Activated T-helper 17 cell treated with anti-CD3 and anti-CD28 coated beads, Interleukin-2, amount 50 U/mL, for 72 hours (primary cell): ENCODE data around the gene KRT85. TPM values are rescaled to one million over a fixed set of nuclear protein-coding genes. Genes with fewer than 3 reads are reported as not detected.
"Not testable (repeated sequence)": the region's sequence is repeated elsewhere in the genome, so short reads cannot be mapped to it uniquely, and the experiment has no call there.

ENCODE experiments used
- ATAC-seq: fragments of 150-1000 bp; cut with Tn5 transposase; replicated peaks from 2 replicates; pipeline ENCODE4 v1.10.0; 2021; ENCODE audit warnings: mild to moderate bottlenecking, moderate library complexity
- H3K27ac Mint-ChIP-seq: one replicate; pipeline ENCODE4 v1.8.0; 2022; ENCODE audit warnings: mixed read lengths
- H3K27me3 Mint-ChIP-seq: one replicate; pipeline ENCODE4 v1.8.0; 2022; ENCODE audit warnings: mixed read lengths
- H3K36me3 Mint-ChIP-seq: one replicate; pipeline ENCODE4 v1.8.0; 2022; ENCODE audit warnings: low read depth, mild to moderate bottlenecking, mixed read lengths
- H3K4me1 Mint-ChIP-seq: one replicate; pipeline ENCODE4 v1.8.0; 2022; ENCODE audit warnings: mixed read lengths
- H3K4me3 Mint-ChIP-seq: one replicate; pipeline ENCODE4 v1.8.0; 2022; ENCODE audit warnings: mild to moderate bottlenecking, mixed read lengths
- H3K9me3 Mint-ChIP-seq: one replicate; pipeline ENCODE4 v1.8.0; 2022; ENCODE audit warnings: mixed read lengths
- total RNA-seq, 2 donors: library from RNA; stranded (reverse); gene quantifications; one replicate each; pipeline ENCODE4 v1.2.3, GENCODE V29; 2022

Gene KRT85
- not detected for total RNA-seq

DNA sequence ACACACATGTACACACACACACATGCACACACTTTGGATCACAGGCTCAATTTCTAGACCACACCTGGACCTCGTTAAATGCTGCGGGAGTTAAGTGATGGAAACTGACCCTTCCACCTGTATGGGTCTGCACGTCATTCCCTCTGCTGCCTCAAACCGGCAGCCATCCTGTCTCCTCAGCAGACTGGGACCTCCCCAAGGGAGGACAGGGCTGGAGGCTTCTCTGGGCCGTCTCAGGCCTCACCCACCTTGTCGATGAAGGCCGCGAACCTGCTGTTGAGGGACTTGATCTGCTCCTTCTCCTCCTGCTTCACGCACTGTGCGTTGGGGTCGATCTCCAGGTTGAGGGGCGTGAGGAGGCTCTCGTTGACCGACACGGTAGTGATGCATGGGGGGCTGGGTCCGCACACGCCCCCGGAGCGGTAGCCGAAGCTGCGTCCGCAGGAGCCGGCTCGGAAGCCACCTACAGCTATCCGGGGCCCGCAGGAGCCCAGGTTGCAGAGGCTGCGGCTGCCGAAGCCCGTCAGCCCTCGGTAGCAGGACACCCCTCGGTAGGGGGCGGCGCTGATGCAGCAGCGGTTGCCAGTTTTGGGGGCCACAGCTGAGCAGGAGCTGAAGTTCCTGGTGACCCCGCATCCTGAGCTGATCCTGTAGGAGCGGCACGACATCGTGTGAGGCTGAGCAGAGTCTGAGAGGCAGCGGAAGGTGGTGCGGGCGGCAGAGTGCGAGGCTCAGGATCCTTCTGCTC, at the start of gene KRT85:
Gene KRT85 (minus strand): TSS at position 744 of the 748 bp plus-strand sequence. CDS start 76 bp downstream, at position 668.
- Mint-ChIP-seq H3K4me3 (no peak within 1 kb of the TSS), H3K4me1 (no peaks in the 10 kb centered on the region), H3K9me3 (no peaks in the 10 kb centered on the region), H3K27me3 (peaks cover 19% of the 10 kb centered on the region), H3K36me3 (no peaks in the 10 kb centered on the region), H3K27ac (no peak within 1 kb of the TSS)
- no peak for ATAC-seq

DNA sequence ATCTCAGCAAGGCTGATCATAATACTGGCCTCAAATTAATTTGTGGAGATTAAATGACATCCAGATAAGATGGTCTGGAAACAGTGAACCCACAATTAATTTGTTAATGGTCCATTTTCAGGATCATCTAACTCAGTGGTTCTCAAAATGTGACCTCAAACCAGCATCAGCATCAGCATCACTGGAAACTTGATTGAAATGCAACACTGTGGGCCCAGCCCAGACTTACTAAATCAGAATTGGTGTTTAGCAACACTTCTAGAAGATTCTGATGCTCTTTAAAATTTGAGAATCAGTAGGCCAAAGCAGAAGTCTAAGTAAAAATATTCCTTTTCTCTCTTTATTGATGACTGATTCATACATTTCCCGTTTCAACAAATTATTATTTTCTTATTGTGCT, 49.5 kb upstream of the KRT85 start:
- H3K4me1 Mint-ChIP-seq: no peaks in the 10 kb centered on the region
- no peaks in the 10 kb centered on the region for H3K9me3 Mint-ChIP-seq

GRCh38 chr12:52415870-52416750, 48.8 kb upstream of the KRT85 start:
- Mint-ChIP-seq H3K27me3 (peaks cover 10% of the 10 kb centered on the region), H3K4me3 (no peak overlapping the region), H3K27ac (no peak overlapping the region), H3K4me1 (no peaks in the 10 kb centered on the region), H3K36me3 (no peaks in the 10 kb centered on the region), H3K9me3 (no peaks in the 10 kb centered on the region)
- ATAC-seq: no peak

More for the DNA sequence above, 49.5 kb upstream of the KRT85 start:
- no peak overlapping the region for H3K4me3 Mint-ChIP-seq
- ATAC-seq: no peak
- peaks cover 11% of the 10 kb centered on the region for H3K27me3 Mint-ChIP-seq
- no peak overlapping the region for H3K27ac Mint-ChIP-seq
- H3K36me3 Mint-ChIP-seq: no peaks in the 10 kb centered on the region

DNA sequence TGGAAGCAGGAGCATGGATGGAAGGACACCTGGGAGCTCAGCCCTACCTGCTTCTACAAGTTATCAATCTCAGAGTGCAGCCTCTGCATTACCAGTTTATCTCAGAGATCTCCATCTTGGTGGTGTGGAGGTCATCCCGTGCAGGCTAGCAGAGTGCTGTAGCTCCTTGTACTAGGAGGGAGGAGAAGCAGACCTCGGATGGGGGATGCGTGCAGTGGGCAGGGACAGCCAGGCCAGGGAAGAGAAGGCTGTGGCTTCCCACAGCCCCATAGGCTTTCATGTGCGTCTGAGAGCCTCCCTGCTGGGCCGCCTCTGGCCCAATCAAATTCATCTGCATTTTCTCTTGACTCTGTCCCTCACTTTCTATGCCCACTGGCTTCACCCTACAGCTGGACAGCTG, 47.7 kb upstream of the KRT85 start:
- Mint-ChIP-seq H3K27ac (no peak overlapping the region), H3K27me3 (peaks cover 10% of the 10 kb centered on the region), H3K36me3 (no peaks in the 10 kb centered on the region), H3K4me3 (no peak overlapping the region), H3K4me1 (no peaks in the 10 kb centered on the region), H3K9me3 (no peaks in the 10 kb centered on the region)
- no peak for ATAC-seq

DNA sequence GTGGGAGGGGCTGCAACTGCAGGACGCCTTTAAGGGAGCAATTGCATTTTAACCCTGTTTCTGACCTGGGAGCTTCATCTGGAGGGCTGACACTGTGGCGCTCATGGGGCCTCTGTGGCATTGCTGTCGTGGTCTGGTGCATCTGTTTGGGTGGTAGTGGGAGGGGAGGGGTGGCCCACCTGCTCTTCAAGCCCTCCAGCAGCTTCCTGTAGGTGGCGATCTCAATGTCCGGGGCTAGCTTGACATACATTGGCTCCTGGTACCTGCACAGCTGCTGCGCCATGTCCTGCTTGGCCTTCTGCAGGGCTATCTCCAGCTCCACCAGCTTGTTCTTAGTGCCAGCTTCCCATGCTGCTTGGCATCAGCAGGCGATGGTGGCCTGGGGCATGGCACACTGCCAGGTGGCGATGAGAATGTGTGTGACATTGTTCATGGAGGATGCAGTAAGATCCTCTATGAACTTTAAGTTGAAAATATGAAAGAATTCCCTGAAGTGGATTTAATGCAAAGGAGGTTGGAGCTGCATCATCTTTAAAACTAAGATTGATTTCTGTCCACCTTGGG, 46.6 kb upstream of the KRT85 start:
- no peak for ATAC-seq
- Mint-ChIP-seq H3K4me1 (no peaks in the 10 kb centered on the region), H3K27me3 (peaks cover 10% of the 10 kb centered on the region), H3K9me3 (no peaks in the 10 kb centered on the region), H3K27ac (no peak overlapping the region), H3K4me3 (no peak overlapping the region), H3K36me3 (no peaks in the 10 kb centered on the region)

DNA sequence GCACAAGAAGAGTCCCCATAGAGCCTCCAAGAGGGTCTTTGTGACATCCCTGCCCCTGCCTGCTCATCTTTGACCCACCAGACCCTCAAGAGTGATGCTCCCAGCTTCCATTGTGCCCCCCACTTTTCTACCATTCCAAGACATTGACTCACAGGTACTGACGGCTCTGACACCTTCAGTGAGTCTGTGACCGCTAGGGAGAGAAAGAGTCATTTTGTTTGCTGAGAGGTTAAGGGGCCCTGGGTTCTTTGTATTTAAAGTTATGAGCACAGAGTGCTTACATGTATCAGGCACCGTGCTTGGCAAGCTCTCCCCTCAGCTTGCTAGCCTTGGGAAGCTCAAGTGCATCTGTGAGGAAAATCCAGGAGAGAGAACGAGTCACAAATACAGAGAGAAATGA, 45.9 kb upstream of the KRT85 start:
- H3K36me3 Mint-ChIP-seq: no peaks in the 10 kb centered on the region
- peaks cover 14% of the 10 kb centered on the region for H3K27me3 Mint-ChIP-seq
- H3K4me3 Mint-ChIP-seq: no peak overlapping the region
- no peaks in the 10 kb centered on the region for H3K4me1 Mint-ChIP-seq
- no peak for ATAC-seq
- H3K9me3 Mint-ChIP-seq: no peaks in the 10 kb centered on the region
- no peak overlapping the region for H3K27ac Mint-ChIP-seq

DNA sequence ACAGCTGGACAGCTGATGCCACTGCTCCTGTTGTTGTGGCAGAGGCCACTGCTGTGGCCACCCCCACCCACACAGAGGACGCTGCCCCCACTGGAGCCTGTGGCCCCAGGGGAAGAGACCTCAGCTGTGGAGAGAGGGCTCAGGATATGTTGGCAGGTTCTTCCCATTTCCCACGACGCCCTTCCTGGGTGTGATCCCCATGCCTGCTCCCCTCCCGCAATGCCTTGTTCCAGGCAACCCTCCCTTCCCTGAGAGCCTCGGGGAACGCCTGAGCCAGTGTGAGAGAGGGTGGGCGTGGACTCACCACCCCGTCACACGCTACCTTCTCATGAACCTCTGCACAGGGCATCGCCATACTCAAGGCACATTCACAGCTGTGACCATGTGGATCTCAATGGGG, 44.5 kb upstream of the KRT85 start:
- ATAC-seq: no peak
- no peak overlapping the region for H3K27ac Mint-ChIP-seq
- H3K4me3 Mint-ChIP-seq: no peak overlapping the region
- H3K36me3 Mint-ChIP-seq: no peaks in the 10 kb centered on the region
- peaks cover 16% of the 10 kb centered on the region for H3K27me3 Mint-ChIP-seq
- no peaks in the 10 kb centered on the region for H3K4me1 Mint-ChIP-seq
- no peaks in the 10 kb centered on the region for H3K9me3 Mint-ChIP-seq

DNA sequence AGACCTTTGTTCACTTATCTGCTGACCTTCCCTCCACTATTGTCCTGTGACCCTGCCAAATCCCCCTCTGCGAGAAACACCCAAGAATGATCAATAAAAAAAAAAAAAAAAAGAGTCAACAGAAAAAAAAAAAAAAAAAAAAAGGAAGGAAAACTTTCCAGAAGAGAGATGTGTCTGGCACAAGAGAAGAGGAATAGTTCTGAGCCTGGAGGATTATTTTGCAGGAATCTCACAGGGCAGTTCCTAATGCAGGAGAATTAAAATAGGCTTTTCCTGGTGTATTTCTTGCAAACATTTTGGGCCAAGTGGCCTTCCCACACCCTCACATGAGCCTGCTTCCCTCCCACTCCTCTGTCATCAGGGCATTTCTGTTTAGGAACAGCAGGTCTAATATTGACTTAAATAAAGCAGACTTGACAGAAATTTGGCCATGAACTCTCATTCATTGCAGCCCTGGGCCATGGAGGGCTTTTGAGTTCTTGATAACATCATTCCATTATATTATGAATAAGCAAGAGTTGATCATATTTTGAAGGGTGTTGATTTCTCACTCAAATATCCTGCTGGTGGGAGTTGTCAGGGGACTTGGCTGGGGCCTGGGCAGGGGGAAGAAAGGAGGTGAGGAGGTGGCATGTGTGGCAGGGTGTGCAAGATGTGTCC, 43.4 kb upstream of the KRT85 start:
- peaks cover 16% of the 10 kb centered on the region for H3K27me3 Mint-ChIP-seq
- not testable (repeated sequence) for H3K36me3 Mint-ChIP-seq, H3K4me1 Mint-ChIP-seq, H3K9me3 Mint-ChIP-seq, H3K27ac Mint-ChIP-seq, ATAC-seq, H3K4me3 Mint-ChIP-seq

GRCh38 chr12:52407918-52408317, 40.6 kb upstream of the KRT85 start:
- H3K4me1 Mint-ChIP-seq: no peaks in the 10 kb centered on the region
- peaks cover 13% of the 10 kb centered on the region for H3K27me3 Mint-ChIP-seq
- H3K4me3 Mint-ChIP-seq: no peak overlapping the region
- H3K27ac Mint-ChIP-seq: no peak overlapping the region
- no peak for ATAC-seq
- H3K36me3 Mint-ChIP-seq: no peaks in the 10 kb centered on the region
- no peaks in the 10 kb centered on the region for H3K9me3 Mint-ChIP-seq

GRCh38 chr12:52405922-52406385, 38.7 kb upstream of the KRT85 start, which contains the start of gene KRT82:
Gene KRT82, minus strand, starts transcription at chr12:52406335. Its CDS starts 58 bp downstream, at chr12:52406277.
- Mint-ChIP-seq H3K4me1 (no peaks in the 10 kb centered on the region), H3K4me3 (no peak within 1 kb of the TSS), H3K36me3 (no peaks in the 10 kb centered on the region), H3K27me3 (peaks cover 12% of the 10 kb centered on the region), H3K27ac (no peak within 1 kb of the TSS), H3K9me3 (no peaks in the 10 kb centered on the region)
- no peak for ATAC-seq

GRCh38 chr12:52404951-52405350, 37.7 kb upstream of the KRT85 start:
- peaks cover 12% of the 10 kb centered on the region for H3K27me3 Mint-ChIP-seq
- H3K27ac Mint-ChIP-seq: no peak overlapping the region
- no peaks in the 10 kb centered on the region for H3K36me3 Mint-ChIP-seq
- no peak overlapping the region for H3K4me3 Mint-ChIP-seq
- no peaks in the 10 kb centered on the region for H3K4me1 Mint-ChIP-seq
- no peaks in the 10 kb centered on the region for H3K9me3 Mint-ChIP-seq
- ATAC-seq: no peak

- Mint-ChIP-seq H3K4me3 (no peak overlapping the region), H3K27ac (no peak overlapping the region), H3K9me3 (no peaks in the 10 kb centered on the region), H3K4me1 (no peaks in the 10 kb centered on the region), H3K27me3 (peaks cover 10% of the 10 kb centered on the region), H3K36me3 (no peaks in the 10 kb centered on the region)
- ATAC-seq: no peak
Measured at GRCh38 chr12:52403561-52403960, 36.3 kb upstream of the KRT85 start.

GRCh38 chr12:52402873-52403540, 35.7 kb upstream of the KRT85 start:
- Mint-ChIP-seq H3K27me3 (peaks cover 8% of the 10 kb centered on the region), H3K36me3 (no peaks in the 10 kb centered on the region), H3K9me3 (no peaks in the 10 kb centered on the region), H3K27ac (no peak overlapping the region), H3K4me1 (no peaks in the 10 kb centered on the region), H3K4me3 (no peak overlapping the region)
- ATAC-seq: no peak

GRCh38 chr12:52402377-52402776, 35.1 kb upstream of the KRT85 start:
- no peaks in the 10 kb centered on the region for H3K4me1 Mint-ChIP-seq
- H3K9me3 Mint-ChIP-seq: no peaks in the 10 kb centered on the region
- no peak overlapping the region for H3K27ac Mint-ChIP-seq
- no peaks in the 10 kb centered on the region for H3K36me3 Mint-ChIP-seq
- ATAC-seq: no peak
- no peak overlapping the region for H3K4me3 Mint-ChIP-seq
- peaks cover 5% of the 10 kb centered on the region for H3K27me3 Mint-ChIP-seq
